H1 (cell line): ENCODE data around the gene RIPPLY2. TPM values are rescaled to one million over a fixed set of nuclear protein-coding genes. Genes with fewer than 3 reads are reported as not detected.

ENCODE experiments used
- CTCF ChIA-PET: fragments of 300-600 bp; sonication (Branson Sonifier 250); formaldehyde crosslinking; loops from one replicate; lab custom pipeline; 2021; ENCODE audit not compliant: partially characterized antibody; lab: Charles Lee
- POLR2A ChIA-PET: fragments of 300-600 bp; sonication (Branson Sonifier 250); formaldehyde crosslinking; loops from one replicate; lab custom pipeline; 2021; ENCODE audit warnings: inconsistent platforms; ENCODE audit not compliant: partially characterized antibody; lab: Charles Lee
- DNase-seq, 2 experiments: peaks; one replicate each; pipeline versions ENCODE4 v3.0.0 to v3.0.0-alpha.2; 2010 to 2022; ENCODE audit warnings: low spot score in 2 of 2, low read depth in 1 of 2, mixed read lengths in 1 of 2
- FAIRE-seq: peaks from 2 replicates; lab custom pipeline; 2011; peaks lifted over from hg19 to GRCh38; lab: Jason Lieb, UNC
- H2AFZ ChIP-seq: 2 replicates; pipeline ENCODE4 v1.8.1; 2012; ENCODE audit warnings: low read length, inconsistent platforms
- H2AK5ac ChIP-seq: 2 replicates; pipeline ENCODE4 v1.6.1; 2013; ENCODE audit warnings: low read depth, low read length
- H2BK120ac ChIP-seq: replicated peaks from 2 replicates; pipeline ENCODE3; 2013; ENCODE audit warnings: low read depth, low read length, inconsistent platforms
- H2BK12ac ChIP-seq: 2 replicates; pipeline ENCODE4 v1.6.1; 2013; ENCODE audit warnings: low read depth, low read length
- H2BK15ac ChIP-seq: 2 replicates; pipeline ENCODE4 v1.6.1; 2013; ENCODE audit warnings: low read length
- H2BK20ac ChIP-seq: 2 replicates; pipeline ENCODE4 v1.6.1; 2013; ENCODE audit warnings: low read length
- H2BK5ac ChIP-seq: 2 replicates; pipeline ENCODE4 v1.6.1; 2013; ENCODE audit warnings: low read depth, low read length
- H3K14ac ChIP-seq: 2 replicates; pipeline ENCODE4 v1.6.1; 2013; ENCODE audit warnings: inconsistent platforms; ENCODE audit not compliant: insufficient read length
- H3K18ac ChIP-seq: 2 replicates; pipeline ENCODE4 v1.6.1; 2013; ENCODE audit warnings: low read length; ENCODE audit errors: extremely low read depth
- H3K23ac ChIP-seq: 2 replicates; pipeline ENCODE4 v1.6.1; 2013; ENCODE audit warnings: inconsistent platforms; ENCODE audit not compliant: insufficient read length
- H3K23me2 ChIP-seq: 2 replicates; pipeline ENCODE4 v1.6.1; 2013; ENCODE audit warnings: low read depth, low read length
- H3K27ac ChIP-seq: 2 replicates; pipeline ENCODE4 v1.6.1; 2011; ENCODE audit warnings: low read depth, low read length, inconsistent platforms
- H3K27me3 ChIP-seq, 4 experiments: replicated peaks in 1 of 4; 1 replicate in 1 of 4; 2 replicates in 3 of 4; pipeline versions ENCODE4 v1.6.1 to v1.8.1; 2011 to 2013; ENCODE audit warnings: low read length in 3 of 4, mild to moderate bottlenecking in 3 of 4, inconsistent platforms in 2 of 4, mixed read lengths in 2 of 4, moderate library complexity in 1 of 4; ENCODE audit not compliant: control insufficient read depth in 3 of 4, insufficient read depth in 3 of 4; ENCODE audit errors: extremely low read depth in 1 of 4
- H3K36me3 ChIP-seq, 4 experiments: 2 replicates each; pipeline versions ENCODE4 v1.6.1 to v1.8.1; 2011 to 2013; ENCODE audit warnings: mild to moderate bottlenecking in 4 of 4, low read length in 3 of 4, moderate library complexity in 2 of 4, control low read depth in 1 of 4, inconsistent platforms in 1 of 4; ENCODE audit not compliant: insufficient read depth in 4 of 4, control insufficient read depth in 2 of 4
- H3K4ac ChIP-seq: replicated peaks from 2 replicates; pipeline ENCODE3; 2013; ENCODE audit warnings: low read length, low read depth, mixed read lengths, inconsistent platforms; ENCODE audit not compliant: insufficient read length
- H3K4me1 ChIP-seq, 4 experiments: replicated peaks in 1 of 4; 1 replicate in 1 of 4; 2 replicates in 3 of 4; pipeline versions ENCODE4 v1.6.1 to v1.8.1; 2011 to 2013; ENCODE audit warnings: low read length in 3 of 4, inconsistent platforms in 2 of 4, mixed read lengths in 1 of 4; ENCODE audit not compliant: insufficient read depth in 4 of 4, control insufficient read depth in 3 of 4
- H3K4me2 ChIP-seq, 2 experiments: 2 replicates each; pipeline versions ENCODE4 v1.6.1 to v1.8.1; 2011 to 2013; ENCODE audit warnings: low read depth in 2 of 2, low read length in 2 of 2, control low read depth in 1 of 2, inconsistent platforms in 1 of 2, mild to moderate bottlenecking in 1 of 2; ENCODE audit not compliant: insufficient read depth in 1 of 2
- H3K4me3 ChIP-seq, 4 experiments: fragments of 200-600, 300-600 bp in 1 of 4; sonication (generic), shearing (Covaris generic), sonication (Bioruptor Twin) in 1 of 4; 2 replicates each; pipeline versions ENCODE4 v1.5.1 to v1.8.1; 2011 to 2016; ENCODE audit warnings: low read length in 4 of 4, low read depth in 3 of 4, control low read depth in 2 of 4, inconsistent platforms in 2 of 4, mild to moderate bottlenecking in 2 of 4, mixed read lengths in 1 of 4, moderate library complexity in 1 of 4; ENCODE audit not compliant: insufficient read depth in 2 of 4; ENCODE audit errors: extremely low read depth in 1 of 4
- H3K56ac ChIP-seq: replicated peaks from 2 replicates; pipeline ENCODE3; 2013; ENCODE audit warnings: low read depth, mild to moderate bottlenecking, mixed read lengths, low read length, inconsistent platforms; ENCODE audit not compliant: insufficient read length
- H3K79me1 ChIP-seq: 2 replicates; pipeline ENCODE4 v1.6.1; 2013; ENCODE audit warnings: low read depth, low read length, control low read depth
- H3K79me2 ChIP-seq, 2 experiments: 2 replicates each; pipeline versions ENCODE4 v1.6.1 to v1.8.1; 2012 to 2013; ENCODE audit warnings: low read length in 2 of 2, mild to moderate bottlenecking in 2 of 2, inconsistent platforms in 1 of 2; ENCODE audit not compliant: insufficient read depth in 2 of 2, control insufficient read depth in 1 of 2
- H3K9ac ChIP-seq, 4 experiments: replicated peaks in 1 of 4; 1 replicate in 1 of 4; 2 replicates in 3 of 4; pipeline versions ENCODE4 v1.6.1 to v1.8.1; 2011 to 2013; ENCODE audit warnings: low read depth in 3 of 4, low read length in 3 of 4, control low read depth in 2 of 4, mild to moderate bottlenecking in 2 of 4, moderate library complexity in 2 of 4, inconsistent platforms in 1 of 4; ENCODE audit errors: extremely low read depth in 1 of 4
- H3K9me3 ChIP-seq, 2 experiments: 2 replicates each; pipeline versions ENCODE4 v1.6.1 to v1.8.1; 2012 to 2013; ENCODE audit warnings: mild to moderate bottlenecking in 2 of 2, moderate library complexity in 2 of 2, control low read depth in 1 of 2, inconsistent platforms in 1 of 2, low read depth in 1 of 2, low read length in 1 of 2, mixed read lengths in 1 of 2; ENCODE audit not compliant: insufficient read depth in 2 of 2
- H4K20me1 ChIP-seq, 2 experiments: replicated peaks in 1 of 2; 2 replicates each; pipeline versions ENCODE3 to v1.8.1; 2011 to 2013; ENCODE audit warnings: inconsistent platforms in 2 of 2, low read length in 2 of 2, mild to moderate bottlenecking in 1 of 2; ENCODE audit not compliant: insufficient read depth in 2 of 2, control insufficient read depth in 1 of 2
- H4K5ac ChIP-seq: 2 replicates; pipeline ENCODE4 v1.6.1; 2013; ENCODE audit warnings: low read length, low read depth, mixed read lengths, inconsistent platforms; ENCODE audit not compliant: insufficient read length
- H4K8ac ChIP-seq: 2 replicates; pipeline ENCODE4 v1.8.0; 2013; ENCODE audit warnings: mild to moderate bottlenecking, moderate library complexity, low read length, inconsistent platforms; ENCODE audit not compliant: insufficient read depth; ENCODE audit errors: extremely low read depth
- H4K91ac ChIP-seq: replicated peaks from 2 replicates; pipeline ENCODE3; 2013; ENCODE audit warnings: low read length, mixed read lengths, inconsistent platforms; ENCODE audit not compliant: insufficient read length
- CBX8 ChIP-seq: fragments of 300-800, 300-1000 bp; sonication (generic); IDR thresholded peaks from 2 replicates; pipeline ENCODE4 v1.7.1; 2016; ENCODE audit warnings: low read depth, low read length, borderline replicate concordance
- E2F6 ChIP-seq: IDR thresholded peaks from 2 replicates; pipeline ENCODE4 v1.6.1; 2012; ENCODE audit warnings: inconsistent platforms
- GABPA ChIP-seq: IDR thresholded peaks from 2 replicates; pipeline ENCODE4 v1.6.1; 2011; ENCODE audit warnings: mild to moderate bottlenecking, low read length, moderate library complexity, borderline replicate concordance; ENCODE audit not compliant: insufficient read depth
- NRF1 ChIP-seq: IDR thresholded peaks from 2 replicates; pipeline ENCODE4 v1.6.1; 2011; ENCODE audit warnings: mild to moderate bottlenecking, low read depth, low read length, improper control_type of control experiment
- POLR2AphosphoS5 ChIP-seq: IDR thresholded peaks from 2 replicates; pipeline ENCODE4 v1.6.1; 2011; ENCODE audit warnings: low read depth, low read length
- SIN3A ChIP-seq, 2 experiments: IDR thresholded peaks in 1 of 2; conservative IDR thresholded peaks in 1 of 2; 2 replicates each; pipeline ENCODE4 v1.6.1; 2011 to 2012; ENCODE audit warnings: low read length in 2 of 2, improper control_type of control experiment in 1 of 2, low read depth in 1 of 2, mild to moderate bottlenecking in 1 of 2
- SIX5 ChIP-seq: IDR thresholded peaks from 2 replicates; pipeline ENCODE4 v1.6.1; 2011; ENCODE audit warnings: mild to moderate bottlenecking, low read depth, low read length
- SP2 ChIP-seq: IDR thresholded peaks from 2 replicates; pipeline ENCODE4 v1.6.1; 2012; ENCODE audit warnings: mild to moderate bottlenecking, low read length, inconsistent platforms
- SUZ12 ChIP-seq: fragments of 200-600 bp; sonication (generic); IDR thresholded peaks from 2 replicates; pipeline ENCODE4 v1.6.1; 2012; ENCODE audit warnings: mild to moderate bottlenecking, inconsistent platforms, low read length, moderate library complexity, mixed read lengths
- TAF1 ChIP-seq: IDR thresholded peaks from 2 replicates; pipeline ENCODE4 v1.6.1; 2011; ENCODE audit warnings: mild to moderate bottlenecking, low read depth, low read length
- YY1 ChIP-seq: IDR thresholded peaks from 2 replicates; pipeline ENCODE4 v1.6.1; 2011; ENCODE audit warnings: low read depth, mild to moderate bottlenecking, low read length
- WGBS, 2 experiments: shearing (Covaris generic) in 1 of 2; methylation state at CpG; one replicate each; pipeline versions ENCODE4 v1.1.6 to v1.1.7; 2013 to 2015; ENCODE audit warnings: low lambda C conversion rate in 2 of 2, mixed read lengths in 2 of 2, inconsistent platforms in 1 of 2, low coverage in 1 of 2, missing lambda C conversion rate in 1 of 2; ENCODE audit not compliant: insufficient replicate concordance in 2 of 2, insufficient coverage in 1 of 2, insufficient read length in 1 of 2; ENCODE audit errors: extremely low coverage in 1 of 2, missing lambda C conversion rate in 1 of 2; 5-methylcytosine and 5-hydroxymethylcytosine counted together
- polyA plus RNA-seq, 7 experiments: library from polyadenylated mRNA; depleted of rRNA in 3 of 7; stranded (reverse) in 5 of 7; unstranded in 2 of 7; fragments of >200 nt in 5 of 7; fragments of 200-250 nt in 2 of 7; gene quantifications; 1 replicate in 5 of 7; 2 replicates in 1 of 7; 4 replicates in 1 of 7; pipeline versions ENCODE4 v1.2.1 to v1.2.3, GENCODE V29; 2011 to 2013; ENCODE audit warnings: missing spikeins in 2 of 7, mixed read lengths in 2 of 7
- total RNA-seq: library from RNA; stranded (reverse); fragmentation: NEBNext Ultra II Directional; extraction: Animal tissue kit (Norgen Biotek cat#: 25700); gene quantifications from 2 replicates; pipeline ENCODE4 v1.2.1, GENCODE V29; 2021

RIPPLY2 gene
- total and polyA plus RNA-seq, 2 of the 8 experiments (the other 6 are each of a cell fraction or from before 2014, with no cell fraction given), result 0.74 to 1.5 TPM

- Histone ChIP-seq H3K4me3 (no peak overlapping the region), H3K18ac (no peak overlapping the region), H3K4me2 (no peak overlapping the region), H3K79me1 (no peaks in the 10 kb centered on the region), H3K23ac (no peak overlapping the region), H4K5ac (no peak overlapping the region), H2BK15ac (no peak overlapping the region), H3K36me3 (peaks cover 0 to 20% (median 12%) of the 10 kb centered on the region in 4 experiments; a peak in 4 of 8 replicates), H3K4me1 (no peaks in the 10 kb centered on the region), H4K8ac (no peak overlapping the region), H3K9ac (no peak overlapping the region), H4K91ac (no peak overlapping the region), H3K27me3 (no peaks in the 10 kb centered on the region), H2BK5ac (no peak overlapping the region), H3K14ac (no peak overlapping the region), H3K4ac (no peak overlapping the region), H3K27ac (no peak overlapping the region), H3K79me2 (0 out of 4 replicates have a peak, but pooled peaks cover 0 to 5% of the 10 kb centered on the region in 2 experiments), H4K20me1 (no peaks in the 10 kb centered on the region), H2BK12ac (no peak overlapping the region), H3K23me2 (no peaks in the 10 kb centered on the region), H2BK120ac (no peak overlapping the region), H2BK20ac (no peak overlapping the region), H3K9me3 (peaks cover 13 to 19% of the 10 kb centered on the region in 2 experiments; a peak in 3 of 4 replicates), H2AK5ac (no peak overlapping the region), H2AFZ (no peak overlapping the region), H3K56ac (no peak overlapping the region)
- no peak for TF ChIP-seq YY1
- TF ChIP-seq SP2, result no peak
- no peak for TF ChIP-seq POLR2AphosphoS5
- TF ChIP-seq E2F6, result no peak
- TF ChIP-seq GABPA, result no peak
- no peak for TF ChIP-seq SUZ12
- no peak for TF ChIP-seq CBX8
- TF ChIP-seq NRF1, result no peak
- no peak for TF ChIP-seq SIX5
- TF ChIP-seq TAF1, result no peak
- TF ChIP-seq SIN3A (conservative IDR thresholded peaks at IDR 0.05 in 1 of 2, IDR thresholded peaks at IDR 0.05 in 1 of 2; ENCODE audit: low read depth in 1 of 2, low read length in 2 of 2), result no peak
- POLR2A ChIA-PET, result no interaction called here
- no peak for DNase-seq
- 86% methylated on average over 2 of the region's 4 CpGs; no CpG with 5 or more reads in 1 of the 2 experiments for WGBS, 2 experiments
- no peak for FAIRE-seq
- CTCF ChIA-PET, result no interaction called here
Measured at GRCh38 chr6:83870649-83871048, 17.5 kb downstream of the RIPPLY2 start.
